GM12878 (cell line): Measurements from ENCODE around the gene RAB31. TPM values are rescaled to one million over a fixed set of nuclear protein-coding genes. Genes with fewer than 3 reads are reported as not detected.

Experiments
- ATAC-seq: fragments of 200-7000 bp; cut with Tn5 transposase; 3 replicates; pipeline ENCODE4 v1.9.1; 2020; ENCODE audit warnings: mild to moderate bottlenecking, moderate library complexity
- BruUV-seq: library from RNA; stranded (reverse); fragments of 400-500 nt; replicated peaks from 2 replicates; lab custom pipeline; 2021; lab: Mats Ljungman, UMichigan
- CTCF ChIA-PET: fragments of 300-600 bp; sonication (Branson Sonifier 250); formaldehyde crosslinking; extraction: SDS; loops from one replicate; lab custom pipeline; 2021; ENCODE audit warnings: inconsistent platforms; lab: Yijun Ruan, JAX
- POLR2A ChIA-PET: fragments of 350-600 bp; formaldehyde crosslinking; extraction: SDS; loops from one replicate; lab custom pipeline; 2021; ENCODE audit warnings: inconsistent platforms; lab: Charles Lee
- RAD21 ChIA-PET: fragments of 300-600 bp; sonication (Branson Sonifier 250); formaldehyde crosslinking; loops from one replicate; lab custom pipeline; 2023; ENCODE audit warnings: antibody characterized with exemption; ENCODE audit not compliant: unreplicated experiment; lab: Charles Lee
- SMC1A ChIA-PET: fragments of 300-600 bp; sonication (Branson Sonifier 250); formaldehyde crosslinking; loops from one replicate; lab custom pipeline; 2023; ENCODE audit not compliant: unreplicated experiment, uncharacterized antibody; lab: Charles Lee
- DNase-seq: peaks from one replicate; pipeline ENCODE4 v3.0.0-alpha.2; 2011; ENCODE audit warnings: low read depth, low spot score
- FAIRE-seq: peaks from 3 replicates; lab custom pipeline; 2011; peaks lifted over from hg19 to GRCh38; lab: Jason Lieb, UNC
- H2AFZ ChIP-seq: 2 replicates; pipeline ENCODE4 v1.6.0; 2011; ENCODE audit warnings: low read depth, low read length, control low read depth; ENCODE audit not compliant: control insufficient read depth
- H3K27ac ChIP-seq: 2 replicates; pipeline ENCODE4 v1.5.1; 2011; ENCODE audit warnings: control low read depth; ENCODE audit not compliant: control insufficient read depth, insufficient read depth
- H3K27me3 ChIP-seq, 2 experiments: replicated peaks in 1 of 2; 2 replicates each; pipeline versions ENCODE4 v1.6.0 to v1.6.1; 2011; ENCODE audit warnings: low read length in 1 of 2; ENCODE audit not compliant: control insufficient read depth in 2 of 2, insufficient read depth in 2 of 2
- H3K36me3 ChIP-seq, 2 experiments: 2 replicates each; pipeline ENCODE4 v1.5.1; 2011; ENCODE audit warnings: low read length in 1 of 2; ENCODE audit not compliant: control insufficient read depth in 2 of 2, insufficient read depth in 2 of 2
- H3K4me1 ChIP-seq: 2 replicates; pipeline ENCODE4 v1.6.1; 2011; ENCODE audit warnings: mild to moderate bottlenecking, low read length, moderate library complexity, mixed read lengths; ENCODE audit not compliant: control insufficient read depth, insufficient read depth
- H3K4me2 ChIP-seq: 2 replicates; pipeline ENCODE4 v1.6.0; 2011; ENCODE audit warnings: control low read depth; ENCODE audit not compliant: control insufficient read depth, insufficient read depth
- H3K4me3 ChIP-seq: fragments of 200-600 bp; sonication (generic); 2 replicates; pipeline ENCODE4 v1.5.1; 2016
- H3K79me2 ChIP-seq: 2 replicates; pipeline ENCODE4 v1.6.0; 2011; ENCODE audit warnings: low read length; ENCODE audit not compliant: control insufficient read depth, insufficient read depth
- H3K9ac ChIP-seq: 2 replicates; pipeline ENCODE4 v1.8.0; 2011; ENCODE audit warnings: low read length, control low read depth, mixed read lengths; ENCODE audit not compliant: control insufficient read depth, insufficient read depth
- H3K9me3 ChIP-seq: replicated peaks from 3 replicates; pipeline ENCODE4 v1.5.1; 2011; ENCODE audit warnings: mild to moderate bottlenecking, low read length; ENCODE audit not compliant: control insufficient read depth, insufficient read depth
- H4K20me1 ChIP-seq: 2 replicates; pipeline ENCODE4 v1.6.0; 2011; ENCODE audit not compliant: control insufficient read depth, insufficient read depth
- IKZF1 ChIP-seq: fragments of 450-650 bp; conservative IDR thresholded peaks from 2 replicates; pipeline ENCODE4 v1.6.1; 2017; ENCODE audit warnings: antibody characterized with exemption, mild to moderate bottlenecking
- KAT2A ChIP-seq: conservative IDR thresholded peaks from 2 replicates; pipeline ENCODE4 v1.6.1; 2011; ENCODE audit warnings: low read depth, low read length; ENCODE audit not compliant: control insufficient read depth
- TBL1XR1 ChIP-seq: IDR thresholded peaks from 2 replicates; pipeline ENCODE4 v1.6.1; 2012; ENCODE audit warnings: low read depth, low read length, improper control_type of control experiment
- TCF12 ChIP-seq: IDR thresholded peaks from 2 replicates; pipeline ENCODE4 v1.6.1; 2011; ENCODE audit warnings: low read depth, mild to moderate bottlenecking, low read length
- WGBS: methylation state at CpG from one replicate; pipeline ENCODE4 v1.1.6; 2016; ENCODE audit warnings: low lambda C conversion rate; ENCODE audit not compliant: insufficient replicate concordance, insufficient coverage; ENCODE audit errors: missing lambda C conversion rate; 5-methylcytosine and 5-hydroxymethylcytosine counted together
- in situ Hi-C: fragments of 300-500 bp; cut with MboI; formaldehyde crosslinking; loops from 9 replicates; pipeline ENCODE4 v1.14.3; 2018; ENCODE audit warnings: mixed read lengths
- intact Hi-C: fragments of 100-400 bp; cut with micrococcal nuclease; formaldehyde crosslinking; loops from one replicate; pipeline ENCODE4 v1.14.2; 2022; ENCODE audit not compliant: unreplicated experiment
- polyA plus RNA-seq, 11 experiments: library from polyadenylated mRNA; depleted of rRNA in 4 of 11; unstranded in 6 of 11; stranded (reverse) in 5 of 11; fragments of >200 nt; fragmentation: Nextera tagmentation in 4 of 11; fragmentation: Illumina TruSeq in 1 of 11; extraction: Ambion mirVana in 4 of 11; extraction: Trizol in 1 of 11; gene quantifications; 1 replicate in 1 of 11; 2 replicates in 10 of 11; pipeline versions ENCODE4 v1.2.1 to v1.2.3, GENCODE V29; 2011 to 2016; ENCODE audit warnings: inconsistent platforms in 2 of 11, missing spikeins in 2 of 11, low read depth in 1 of 11
- total RNA-seq, 4 experiments: library from RNA; depleted of rRNA in 3 of 4; stranded (reverse); fragments of >200 nt in 3 of 4; fragmentation: Illumina TruSeq in 1 of 4; extraction: Trizol in 1 of 4; gene quantifications; 2 replicates each; pipeline versions ENCODE4 v1.2.1 to v1.2.3, GENCODE V29; 2013 to 2021
- TF ChIP-seq, protein P1 (sequence below): IDR thresholded peaks from 2 replicates; pipeline ENCODE4 v1.6.1; 2011; ENCODE audit warnings: low read depth, low read length, improper control_type of control experiment, borderline replicate concordance
- TF ChIP-seq, protein P2 (sequence below): fragments of 150-350 bp; IDR thresholded peaks from 2 replicates; pipeline ENCODE4 v1.6.1; 2016; ENCODE audit warnings: low read depth, low read length
- TF ChIP-seq, protein P3 (sequence below): IDR thresholded peaks from 2 replicates; pipeline ENCODE4 v1.6.1; 2011; ENCODE audit warnings: mild to moderate bottlenecking, low read depth, low read length, moderate library complexity; ENCODE audit not compliant: insufficient replicate concordance

Gene RAB31
- total and polyA plus RNA-seq, 10 of the 15 experiments (the other 5 are each of a cell fraction or from before 2014, with no cell fraction given) = 0.80 to 23.3 (median 12.2) TPM

DNA sequence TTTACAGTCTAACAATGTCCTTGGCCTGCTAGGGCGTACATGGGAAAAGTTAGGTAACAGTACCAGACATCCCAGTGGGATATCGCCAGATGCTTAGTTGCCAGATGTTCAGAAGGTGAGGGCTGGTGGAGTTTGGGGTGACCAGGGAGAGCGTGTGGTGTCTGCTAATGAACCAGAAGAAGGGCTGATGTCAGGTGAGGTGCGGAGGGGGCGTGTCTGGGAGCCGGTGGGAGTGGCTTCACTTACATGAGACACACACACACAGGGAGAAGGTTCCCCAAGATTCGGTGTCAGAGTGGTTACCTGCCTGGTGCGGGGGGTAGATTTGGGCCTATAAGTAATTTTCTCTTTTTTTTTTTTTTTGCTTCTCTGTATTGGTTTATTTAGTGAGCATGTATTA lies 12.2 kb downstream of the RAB31 start:
- no peaks in the 10 kb centered on the region for H3K36me3 ChIP-seq
- POLR2A ChIA-PET = no interaction called here
- H3K27me3 ChIP-seq = no peaks in the 10 kb centered on the region
- no peak overlapping the region for H3K9ac ChIP-seq
- no peak overlapping the region for H3K4me2 ChIP-seq
- in situ Hi-C loops = no loop called here
- RAD21 ChIA-PET = no interaction called here
- CTCF ChIA-PET = no interaction called here
- 88% methylated on average over 7 of the region's 8 CpGs for WGBS
- no peaks in the 10 kb centered on the region for H3K79me2 ChIP-seq
- SMC1A ChIA-PET = no interaction called here
- intact Hi-C loops = no loop called here
- H3K27ac ChIP-seq = no peak overlapping the region
- BruUV-seq = no TSS peak
- no peak for FAIRE-seq
- no peaks in the 10 kb centered on the region for H4K20me1 ChIP-seq
- H3K9me3 ChIP-seq = no peaks in the 10 kb centered on the region
- TF ChIP-seq, protein P1, sequence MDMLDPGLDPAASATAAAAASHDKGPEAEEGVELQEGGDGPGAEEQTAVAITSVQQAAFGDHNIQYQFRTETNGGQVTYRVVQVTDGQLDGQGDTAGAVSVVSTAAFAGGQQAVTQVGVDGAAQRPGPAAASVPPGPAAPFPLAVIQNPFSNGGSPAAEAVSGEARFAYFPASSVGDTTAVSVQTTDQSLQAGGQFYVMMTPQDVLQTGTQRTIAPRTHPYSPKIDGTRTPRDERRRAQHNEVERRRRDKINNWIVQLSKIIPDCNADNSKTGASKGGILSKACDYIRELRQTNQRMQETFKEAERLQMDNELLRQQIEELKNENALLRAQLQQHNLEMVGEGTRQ = no peak
- TF ChIP-seq IKZF1 (no peak), TBL1XR1 (no peak), KAT2A (no peak), TCF12 (no peak)
- TF ChIP-seq, protein P2, sequence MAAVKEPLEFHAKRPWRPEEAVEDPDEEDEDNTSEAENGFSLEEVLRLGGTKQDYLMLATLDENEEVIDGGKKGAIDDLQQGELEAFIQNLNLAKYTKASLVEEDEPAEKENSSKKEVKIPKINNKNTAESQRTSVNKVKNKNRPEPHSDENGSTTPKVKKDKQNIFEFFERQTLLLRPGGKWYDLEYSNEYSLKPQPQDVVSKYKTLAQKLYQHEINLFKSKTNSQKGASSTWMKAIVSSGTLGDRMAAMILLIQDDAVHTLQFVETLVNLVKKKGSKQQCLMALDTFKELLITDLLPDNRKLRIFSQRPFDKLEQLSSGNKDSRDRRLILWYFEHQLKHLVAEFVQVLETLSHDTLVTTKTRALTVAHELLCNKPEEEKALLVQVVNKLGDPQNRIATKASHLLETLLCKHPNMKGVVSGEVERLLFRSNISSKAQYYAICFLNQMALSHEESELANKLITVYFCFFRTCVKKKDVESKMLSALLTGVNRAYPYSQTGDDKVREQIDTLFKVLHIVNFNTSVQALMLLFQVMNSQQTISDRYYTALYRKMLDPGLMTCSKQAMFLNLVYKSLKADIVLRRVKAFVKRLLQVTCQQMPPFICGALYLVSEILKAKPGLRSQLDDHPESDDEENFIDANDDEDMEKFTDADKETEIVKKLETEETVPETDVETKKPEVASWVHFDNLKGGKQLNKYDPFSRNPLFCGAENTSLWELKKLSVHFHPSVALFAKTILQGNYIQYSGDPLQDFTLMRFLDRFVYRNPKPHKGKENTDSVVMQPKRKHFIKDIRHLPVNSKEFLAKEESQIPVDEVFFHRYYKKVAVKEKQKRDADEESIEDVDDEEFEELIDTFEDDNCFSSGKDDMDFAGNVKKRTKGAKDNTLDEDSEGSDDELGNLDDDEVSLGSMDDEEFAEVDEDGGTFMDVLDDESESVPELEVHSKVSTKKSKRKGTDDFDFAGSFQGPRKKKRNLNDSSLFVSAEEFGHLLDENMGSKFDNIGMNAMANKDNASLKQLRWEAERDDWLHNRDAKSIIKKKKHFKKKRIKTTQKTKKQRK = no peak
- TF ChIP-seq, protein P3, sequence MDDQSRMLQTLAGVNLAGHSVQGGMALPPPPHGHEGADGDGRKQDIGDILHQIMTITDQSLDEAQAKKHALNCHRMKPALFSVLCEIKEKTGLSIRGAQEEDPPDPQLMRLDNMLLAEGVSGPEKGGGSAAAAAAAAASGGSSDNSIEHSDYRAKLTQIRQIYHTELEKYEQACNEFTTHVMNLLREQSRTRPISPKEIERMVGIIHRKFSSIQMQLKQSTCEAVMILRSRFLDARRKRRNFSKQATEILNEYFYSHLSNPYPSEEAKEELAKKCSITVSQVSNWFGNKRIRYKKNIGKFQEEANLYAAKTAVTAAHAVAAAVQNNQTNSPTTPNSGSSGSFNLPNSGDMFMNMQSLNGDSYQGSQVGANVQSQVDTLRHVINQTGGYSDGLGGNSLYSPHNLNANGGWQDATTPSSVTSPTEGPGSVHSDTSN = no peak
- TF ChIP-seq, all 136 proteins: peak for 0
- DNase-seq = no peak
- Histone ChIP-seq H3K4me1 (peaks cover 6% of the 10 kb centered on the region), H2AFZ (no peak overlapping the region), H3K4me3 (no peak overlapping the region)
- no peak for ATAC-seq
